HEK293 (cell line): ENCODE results near the gene BIN1.

Experiments used
- CTCF ChIA-PET: fragments of 350-600 bp; formaldehyde crosslinking; extraction: SDS; loops from one replicate; lab custom pipeline; 2021; ENCODE audit warnings: antibody characterized with exemption; lab: Yijun Ruan, JAX
- POLR2A ChIA-PET: fragments of 300-600 bp; formaldehyde crosslinking; extraction: SDS; loops from one replicate; lab custom pipeline; 2020; ENCODE audit warnings: antibody characterized with exemption, inconsistent platforms; lab: Yijun Ruan, JAX
- H3K27ac ChIP-seq: fragments of 200-500 bp; sonication (Bioruptor generic); 2 replicates; pipeline ENCODE4 v1.5.1; 2014; ENCODE audit warnings: low read depth, low read length, control low read depth, inconsistent platforms; ENCODE audit errors: extremely low read depth
- H3K36me3 ChIP-seq, 2 experiments: fragments of 200-500 bp in 1 of 2; sonication (Bioruptor generic) in 1 of 2; 1 replicate in 1 of 2; 2 replicates in 1 of 2; pipeline ENCODE4 v1.5.1; 2014 to 2017; ENCODE audit warnings: inconsistent platforms in 2 of 2, low read length in 2 of 2; ENCODE audit not compliant: control insufficient read depth in 2 of 2, insufficient read depth in 1 of 2
- H3K4me1 ChIP-seq: fragments of 200-500 bp; sonication (Bioruptor generic); 2 replicates; pipeline ENCODE4 v1.5.1; 2014; ENCODE audit warnings: mild to moderate bottlenecking, low read length, inconsistent platforms; ENCODE audit not compliant: control insufficient read depth, insufficient read depth
- H3K4me3 ChIP-seq: 2 replicates; pipeline ENCODE4 v1.5.1; 2011; ENCODE audit warnings: low read depth, mild to moderate bottlenecking, control low read depth, low read length, moderate library complexity
- H3K9me3 ChIP-seq: fragments of 200-500 bp; sonication (Bioruptor generic); 2 replicates; pipeline ENCODE4 v1.5.1; 2014; ENCODE audit warnings: low read depth, low read length, inconsistent platforms; ENCODE audit not compliant: control insufficient read depth, insufficient read depth
- BCL6B ChIP-seq: fragments of 450-650 bp; formaldehyde crosslinking; IDR thresholded peaks from 2 replicates; pipeline ENCODE4 v1.5.1; 2017; ENCODE audit warnings: missing biosample characterization, missing genetic modification characterization
- EGR2 ChIP-seq: fragments of 450-650 bp; formaldehyde crosslinking; IDR thresholded peaks from 2 replicates; pipeline ENCODE4 v1.5.1; 2016; ENCODE audit warnings: low read depth, missing biosample characterization, missing genetic modification characterization
- GLI2 ChIP-seq: fragments of 450-650 bp; formaldehyde crosslinking; IDR thresholded peaks from 2 replicates; pipeline ENCODE4; 2017; ENCODE audit warnings: missing biosample characterization, missing genetic modification characterization, low read depth, borderline replicate concordance
- GLIS1 ChIP-seq: fragments of 450-650 bp; formaldehyde crosslinking; IDR thresholded peaks from 2 replicates; pipeline ENCODE4 v1.5.1; 2016; ENCODE audit warnings: missing biosample characterization, missing genetic modification characterization
- HOXC10 ChIP-seq: sonication (generic); formaldehyde crosslinking; IDR thresholded peaks from 2 replicates; pipeline ENCODE4 v1.8.1; 2023; ENCODE audit warnings: mild to moderate bottlenecking, missing genetic modification reagents
- IKZF3 ChIP-seq: fragments of 450-650 bp; IDR thresholded peaks from 2 replicates; pipeline ENCODE4 v1.5.0; 2018; ENCODE audit warnings: missing biosample characterization, mild to moderate bottlenecking, missing genetic modification characterization, moderate library complexity
- OVOL3 ChIP-seq: fragments of 450-650 bp; formaldehyde crosslinking; IDR thresholded peaks from 2 replicates; pipeline ENCODE4 v1.5.1; 2016; ENCODE audit warnings: missing biosample characterization, missing genetic modification characterization
- SALL2 ChIP-seq: fragments of 450-650 bp; formaldehyde crosslinking; IDR thresholded peaks from 2 replicates; pipeline ENCODE4 v1.5.0; 2017; ENCODE audit warnings: missing biosample characterization, mild to moderate bottlenecking, missing genetic modification characterization, borderline replicate concordance
- SCRT2 ChIP-seq: fragments of 450-650 bp; formaldehyde crosslinking; IDR thresholded peaks from 2 replicates; pipeline ENCODE4 v1.5.1; 2016; ENCODE audit warnings: missing biosample characterization, missing genetic modification characterization
- ZBTB48 ChIP-seq: fragments of 450-650 bp; formaldehyde crosslinking; IDR thresholded peaks from 2 replicates; pipeline ENCODE4 v1.5.1; 2016; ENCODE audit warnings: missing biosample characterization, missing genetic modification characterization
- ZFP37 ChIP-seq: fragments of 450-650 bp; formaldehyde crosslinking; IDR thresholded peaks from 2 replicates; pipeline ENCODE4 v1.5.1; 2016; ENCODE audit warnings: missing biosample characterization, missing genetic modification characterization
- ZNF24 ChIP-seq: fragments of 450-650 bp; formaldehyde crosslinking; IDR thresholded peaks from 2 replicates; pipeline ENCODE4 v1.5.1; 2016; ENCODE audit warnings: missing biosample characterization, missing genetic modification characterization
- ZNF280C ChIP-seq: fragments of 450-650 bp; formaldehyde crosslinking; IDR thresholded peaks from 2 replicates; pipeline ENCODE4 v1.5.1; 2016; ENCODE audit warnings: missing biosample characterization, missing genetic modification characterization
- ZNF335 ChIP-seq: fragments of 450-650 bp; formaldehyde crosslinking; conservative IDR thresholded peaks from 2 replicates; pipeline ENCODE4 v1.5.1; 2016; ENCODE audit warnings: missing biosample characterization, missing genetic modification characterization
- ZNF404 ChIP-seq: fragments of 450-650 bp; formaldehyde crosslinking; IDR thresholded peaks from 2 replicates; pipeline ENCODE4 v1.5.1; 2017; ENCODE audit warnings: missing biosample characterization, missing genetic modification characterization
- ZNF433 ChIP-seq: fragments of 450-650 bp; formaldehyde crosslinking; IDR thresholded peaks from 2 replicates; pipeline ENCODE4 v1.5.1; 2016; ENCODE audit warnings: missing biosample characterization, missing genetic modification characterization, low read depth
- ZNF544 ChIP-seq: fragments of 450-650 bp; formaldehyde crosslinking; IDR thresholded peaks from 2 replicates; pipeline ENCODE4 v1.5.0; 2017; ENCODE audit warnings: missing biosample characterization, missing genetic modification characterization
- ZNF548 ChIP-seq: fragments of 450-650 bp; formaldehyde crosslinking; IDR thresholded peaks from 2 replicates; pipeline ENCODE4 v1.5.1; 2016; ENCODE audit warnings: missing biosample characterization, missing genetic modification characterization
- ZNF561 ChIP-seq: fragments of 450-650 bp; IDR thresholded peaks from 2 replicates; pipeline ENCODE4 v1.5.1; 2018; ENCODE audit warnings: missing biosample characterization, missing genetic modification characterization, borderline replicate concordance
- ZNF621 ChIP-seq: fragments of 450-650 bp; formaldehyde crosslinking; IDR thresholded peaks from 2 replicates; pipeline ENCODE4 v1.5.1; 2017; ENCODE audit warnings: missing biosample characterization, missing genetic modification characterization
- ZNF660 ChIP-seq: fragments of 450-650 bp; IDR thresholded peaks from 2 replicates; pipeline ENCODE4 v1.5.1; 2018; ENCODE audit warnings: missing biosample characterization, mild to moderate bottlenecking, missing genetic modification characterization
- ZNF791 ChIP-seq: fragments of 450-650 bp; formaldehyde crosslinking; IDR thresholded peaks from 2 replicates; pipeline ENCODE4 v1.5.1; 2016; ENCODE audit warnings: missing biosample characterization, missing genetic modification characterization
- ZSCAN4 ChIP-seq: fragments of 450-650 bp; formaldehyde crosslinking; IDR thresholded peaks from 2 replicates; pipeline ENCODE4 v1.5.1; 2017; ENCODE audit warnings: missing biosample characterization, missing genetic modification characterization

Gene BIN1

GRCh38 chr2:127069536-127069935, 37.4 kb downstream of the BIN1 start:
- Histone ChIP-seq H3K4me1 (peaks cover 2% of the 10 kb centered on the region; the same call in 1 of the 2 replicates), H3K27ac (no peak overlapping the region), H3K9me3 (no peaks in the 10 kb centered on the region), H3K4me3 (no peak overlapping the region), H3K36me3 (no peaks in the 10 kb centered on the region)
- TF ChIP-seq SCRT2 (tag by site-specific recombination) (peak; percentile 41), ZSCAN4 (tag by site-specific recombination) (0 out of 2 replicates have a peak, but pooled peaks have one; percentile 11), ZNF433 (tag by site-specific recombination) (no peak), ZNF24 (tag by site-specific recombination) (no peak)
- ChIA-PET POLR2A (interaction anchor here (0.6 kb wide), 1 partner anchor 64 kb away, joined by 4 read pairs; no protein-coding TSS in a partner anchor), CTCF (interaction anchor here (0.9 to 2.3 kb wide), 2 partner anchors 71 to 105 kb away, joined by 5 to 10 read pairs; no protein-coding TSS in a partner anchor)

- ChIA-PET CTCF (interaction anchor here (0.9 to 2.3 kb wide), 2 partner anchors 72 to 105 kb away, joined by 5 to 10 read pairs; no protein-coding TSS in a partner anchor), POLR2A (no interaction called here)
- Histone ChIP-seq H3K4me1 (peaks cover 2% of the 10 kb centered on the region; the same call in 1 of the 2 replicates), H3K9me3 (no peaks in the 10 kb centered on the region), H3K27ac (no peak overlapping the region), H3K36me3 (no peaks in the 10 kb centered on the region), H3K4me3 (no peak overlapping the region)
- TF ChIP-seq ZFP37 (no peak), ZNF791 (tag by site-specific recombination) (no peak), ZNF548 (tag by site-specific recombination) (no peak), HOXC10 (CRISPR knock-in tag) (no peak), ZNF561 (tag by site-specific recombination) (no peak), ZNF621 (no peak), ZNF404 (no peak)
These were observed 38.0 kb downstream of the BIN1 start for GRCh38 chr2:127069003-127069402.

GRCh38 chr2:127068351-127068741, 38.6 kb downstream of the BIN1 start:
- Histone ChIP-seq H3K4me3 (no peak overlapping the region), H3K27ac (no peak overlapping the region), H3K36me3 (no peaks in the 10 kb centered on the region), H3K4me1 (peaks cover 2% of the 10 kb centered on the region; the same call in 1 of the 2 replicates), H3K9me3 (no peaks in the 10 kb centered on the region)
- ChIA-PET CTCF (interaction anchor here (0.7 to 2.3 kb wide), 20 partner anchors 11 to 757 kb away, joined by 3 to 12 read pairs (median 4); no protein-coding TSS in a partner anchor), POLR2A (interaction anchor here (0.6 kb wide), 1 partner anchor 22 kb away, joined by 3 read pairs; no protein-coding TSS in a partner anchor)
- TF ChIP-seq GLIS1 (tag by site-specific recombination) (peak; percentile 23; the same call in 1 of the 2 replicates), ZNF280C (tag by site-specific recombination) (no peak)

GRCh38 chr2:127067620-127068350, 39.2 kb downstream of the BIN1 start:
- Histone ChIP-seq H3K4me3 (no peak overlapping the region), H3K9me3 (no peaks in the 10 kb centered on the region), H3K36me3 (no peaks in the 10 kb centered on the region), H3K4me1 (peaks cover 2% of the 10 kb centered on the region; the same call in 1 of the 2 replicates), H3K27ac (no peak overlapping the region)
- ChIA-PET CTCF (interaction anchor here (0.6 to 2.3 kb wide), 27 partner anchors 10 to 756 kb away, joined by 3 to 12 read pairs (median 3); no protein-coding TSS in a partner anchor), POLR2A (interaction anchor here (0.6 kb wide), 1 partner anchor 22 kb away, joined by 3 read pairs; no protein-coding TSS in a partner anchor)
- no peak for TF ChIP-seq ZNF660 (tag by site-specific recombination)
- no peak for TF ChIP-seq ZNF544 (tag by site-specific recombination)
- TF ChIP-seq GLI2 = no peak
- no peak for TF ChIP-seq EGR2
- TF ChIP-seq ZNF335 (tag by site-specific recombination) = peak; percentile 30
- TF ChIP-seq BCL6B (tag by site-specific recombination) = no peak
- TF ChIP-seq ZBTB48 = no peak
- TF ChIP-seq SALL2 = no peak
- TF ChIP-seq IKZF3 = no peak
- no peak for TF ChIP-seq OVOL3 (tag by site-specific recombination)
